ENCODE results near the gene TMEM59L.

DNA sequence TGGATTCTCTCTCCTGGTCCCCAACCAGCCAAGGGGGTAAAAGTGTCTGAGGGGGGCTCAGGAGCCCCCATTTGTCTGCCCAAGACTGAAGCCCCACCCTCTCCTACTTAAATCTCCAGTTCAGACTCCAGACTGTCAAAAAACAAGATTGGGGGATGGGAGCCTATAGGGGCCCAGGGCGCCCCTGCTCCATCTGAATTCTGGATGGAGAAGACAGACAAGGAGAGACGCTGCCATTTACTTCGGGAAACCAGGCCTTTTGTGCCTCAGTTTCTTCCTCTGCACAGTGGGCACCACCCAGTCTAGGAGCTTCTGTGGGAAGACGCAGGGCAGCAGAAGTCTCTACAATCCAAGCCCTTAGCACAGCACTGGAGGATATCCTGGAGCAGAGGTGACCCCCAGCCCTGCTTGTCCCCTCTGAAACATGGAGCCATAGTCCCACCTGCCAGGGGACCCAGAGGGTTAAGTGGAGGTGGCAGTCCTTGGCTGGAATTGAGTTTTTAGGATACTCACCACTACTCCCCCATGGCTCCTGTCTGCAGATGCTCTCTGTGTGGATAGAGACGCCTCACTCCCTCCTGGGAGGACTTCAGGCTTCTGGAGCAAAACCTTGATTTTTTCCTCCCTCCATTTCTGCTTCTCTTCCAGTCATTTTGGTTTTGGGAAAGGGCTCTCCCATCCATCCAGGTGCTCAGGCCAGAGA, 4.4 kb upstream of the TMEM59L start:
- TF ChIP-seq, protein P1, sequence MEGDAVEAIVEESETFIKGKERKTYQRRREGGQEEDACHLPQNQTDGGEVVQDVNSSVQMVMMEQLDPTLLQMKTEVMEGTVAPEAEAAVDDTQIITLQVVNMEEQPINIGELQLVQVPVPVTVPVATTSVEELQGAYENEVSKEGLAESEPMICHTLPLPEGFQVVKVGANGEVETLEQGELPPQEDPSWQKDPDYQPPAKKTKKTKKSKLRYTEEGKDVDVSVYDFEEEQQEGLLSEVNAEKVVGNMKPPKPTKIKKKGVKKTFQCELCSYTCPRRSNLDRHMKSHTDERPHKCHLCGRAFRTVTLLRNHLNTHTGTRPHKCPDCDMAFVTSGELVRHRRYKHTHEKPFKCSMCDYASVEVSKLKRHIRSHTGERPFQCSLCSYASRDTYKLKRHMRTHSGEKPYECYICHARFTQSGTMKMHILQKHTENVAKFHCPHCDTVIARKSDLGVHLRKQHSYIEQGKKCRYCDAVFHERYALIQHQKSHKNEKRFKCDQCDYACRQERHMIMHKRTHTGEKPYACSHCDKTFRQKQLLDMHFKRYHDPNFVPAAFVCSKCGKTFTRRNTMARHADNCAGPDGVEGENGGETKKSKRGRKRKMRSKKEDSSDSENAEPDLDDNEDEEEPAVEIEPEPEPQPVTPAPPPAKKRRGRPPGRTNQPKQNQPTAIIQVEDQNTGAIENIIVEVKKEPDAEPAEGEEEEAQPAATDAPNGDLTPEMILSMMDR (IDR thresholded peaks at IDR 0.05), result no peak
- no peak for TF ChIP-seq EP300 (IDR thresholded peaks at IDR 0.05)
